Measurements from ENCODE around the gene TUBB. TPM values are rescaled to one million over a fixed set of nuclear protein-coding genes. Genes with fewer than 3 reads are reported as not detected.
"Not testable (repeated sequence)": the region's sequence is repeated elsewhere in the genome, so short reads cannot be mapped to it uniquely, and the experiment has no call there.

The TUBB gene
- total and polyA plus RNA-seq, 2 of the 4 experiments (the other 2 are of a cell fraction), result 1,401 to 2,004 TPM

DNA sequence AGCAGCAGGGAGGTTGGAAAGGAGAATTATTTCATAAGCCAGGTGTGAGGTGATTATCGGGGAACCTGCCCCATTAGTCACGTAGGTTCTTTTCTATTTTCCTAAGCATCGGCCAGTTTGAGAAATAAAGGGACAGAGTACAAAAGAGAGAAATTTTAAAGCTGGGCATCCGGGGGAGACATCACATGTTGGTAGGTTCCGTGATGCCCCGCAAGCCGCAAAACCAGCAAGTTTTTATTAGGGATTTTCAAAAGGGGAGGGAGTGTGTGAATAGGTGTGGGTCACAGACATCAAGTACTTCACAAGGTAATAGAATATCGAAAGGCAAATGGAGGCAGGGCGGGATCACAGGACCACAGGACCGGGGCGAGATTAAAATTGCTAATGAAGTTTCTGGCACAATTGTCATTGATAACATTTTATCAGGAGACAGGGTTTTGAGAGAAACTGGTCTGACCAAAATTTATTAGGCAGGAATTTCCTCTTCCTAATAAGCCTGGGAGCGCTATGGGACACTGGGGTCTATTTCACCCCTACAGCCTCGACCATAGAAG lies 44.4 kb downstream of the TUBB start:
- Histone ChIP-seq H3K18ac (ENCODE audit: low read depth, low read length) (peak overlapping the region; percentile 90), H3K4me1 (ENCODE audit: control insufficient read depth, insufficient read depth, low read length) (peaks cover 28% of the 10 kb centered on the region), H3K79me1 (ENCODE audit: low read depth in 1 of 2, low read length in 2 of 2) (peaks cover 0 to 32% of the 10 kb centered on the region in 2 experiments; a peak in 2 of 4 replicates), H3K27ac (ENCODE audit: insufficient read depth, low read length) (peak overlapping the region; percentile 90; the same call in 1 of the 2 replicates), H3K14ac (replicated peaks; ENCODE audit: low read depth, low read length) (peak overlapping the region; percentile 73; the same call in 1 of the 2 replicates), H3K4ac (ENCODE audit: low read depth, low read length) (peak overlapping the region; percentile 90), H2BK120ac (ENCODE audit: low read depth, low read length) (peak overlapping the region; percentile 92), H4K5ac (ENCODE audit: low read depth, low read length) (peak overlapping the region; percentile 89), H2BK15ac (ENCODE audit: low read depth, low read length) (peak overlapping the region; percentile 60), H3K9me1 (ENCODE audit: insufficient read depth, low read length) (peaks cover 27% of the 10 kb centered on the region), H2BK20ac (ENCODE audit: low read depth, low read length) (peak overlapping the region; percentile 68; the same call in 1 of the 2 replicates), H4K8ac (ENCODE audit: low read depth in 2 of 2, low read length in 2 of 2) (peak overlapping the region; percentile 85 to 88; a peak in 3 of 4 replicates), H4K91ac (ENCODE audit: insufficient read depth, low read depth, low read length) (peak overlapping the region; percentile 86), H2BK5ac (ENCODE audit: low read depth, low read length, poor library complexity, severe bottlenecking) (peak overlapping the region; percentile 89)
- H3K4me3 ChIP-seq (ENCODE audit: insufficient read depth, low read depth, low read length); H2AK9ac ChIP-seq (replicated peaks; ENCODE audit: low read depth, low read length, poor library complexity); H3K27me3 ChIP-seq (ENCODE audit: control insufficient read depth, insufficient read depth, low read length); H3K56ac ChIP-seq (ENCODE audit: extremely low read depth, insufficient read depth, low read length); CTCF ChIA-PET; H4K20me1 ChIP-seq (ENCODE audit: insufficient read depth, low read length); ATAC-seq (ENCODE audit: low read depth); H2AK5ac ChIP-seq (ENCODE audit: low read depth, low read length); dilution Hi-C loops (cut with HindIII; ENCODE audit: low sequenced_read_pairs, unreplicated experiment); H3K4me2 ChIP-seq (ENCODE audit: low read depth, low read length); POLR2A ChIA-PET (ENCODE audit: unreplicated experiment); H2AFZ ChIP-seq (replicated peaks; ENCODE audit: low read length, poor library complexity); H3K9ac ChIP-seq (ENCODE audit: low read depth, low read length); H3K23ac ChIP-seq (ENCODE audit: low read depth, low read length); H3K9me3 ChIP-seq (ENCODE audit: control insufficient read depth, insufficient read depth, low read length); in situ Hi-C loops (cut with MboI; ENCODE audit: low sequenced_read_pairs); H3K36me3 ChIP-seq (ENCODE audit: control insufficient read depth, insufficient read depth, low read length); DNase-seq; intact Hi-C loops (cut with micrococcal nuclease); BruUV-seq (replicated peaks): not testable (repeated sequence)
- WGBS, 2 experiments (ENCODE audit: extremely low coverage in 2 of 2, insufficient read length in 1 of 2), result 30% methylated on average over 3 of the region's 13 CpGs; no CpG with 5 or more reads in 1 of the 2 experiments

DNA sequence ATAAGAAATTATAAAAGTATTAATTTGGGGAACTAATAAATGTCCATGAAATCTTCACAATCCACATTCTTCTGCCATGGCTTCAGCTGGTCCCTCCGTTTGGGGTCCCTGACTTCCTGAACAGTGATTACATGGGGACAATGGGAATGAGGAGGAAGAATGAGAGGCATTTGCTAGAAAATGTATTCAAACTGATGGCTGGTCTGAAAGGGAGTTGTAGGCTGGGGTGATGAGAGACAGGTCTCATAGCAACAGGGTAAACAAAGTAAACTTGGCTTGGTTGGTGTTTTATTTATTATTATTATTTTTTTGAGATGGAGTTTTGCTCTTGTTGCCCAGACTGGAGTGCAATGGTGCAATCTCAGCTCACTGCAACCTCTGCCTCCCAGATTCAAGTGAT lies 45.3 kb downstream of the TUBB start:
- Histone ChIP-seq H3K79me1 (ENCODE audit: low read depth in 1 of 2, low read length in 2 of 2) (peaks cover 0 to 29% of the 10 kb centered on the region in 2 experiments; a peak in 2 of 4 replicates), H3K9me1 (ENCODE audit: insufficient read depth, low read length) (peaks cover 27% of the 10 kb centered on the region), H2BK120ac (ENCODE audit: low read depth, low read length) (peak overlapping the region; percentile 3; the same call in 1 of the 2 replicates), H3K4me1 (ENCODE audit: control insufficient read depth, insufficient read depth, low read length) (peaks cover 31% of the 10 kb centered on the region), H3K4ac (ENCODE audit: low read depth, low read length) (peak overlapping the region; percentile 1; the same call in 1 of the 2 replicates)
- POLR2A ChIA-PET (ENCODE audit: unreplicated experiment); CTCF ChIA-PET; H3K27me3 ChIP-seq (ENCODE audit: control insufficient read depth, insufficient read depth, low read length); H3K14ac ChIP-seq (replicated peaks; ENCODE audit: low read depth, low read length); H4K8ac ChIP-seq (ENCODE audit: low read depth in 2 of 2, low read length in 2 of 2); H2AK9ac ChIP-seq (replicated peaks; ENCODE audit: low read depth, low read length, poor library complexity); dilution Hi-C loops (cut with HindIII; ENCODE audit: low sequenced_read_pairs, unreplicated experiment); H3K4me2 ChIP-seq (ENCODE audit: low read depth, low read length); intact Hi-C loops (cut with micrococcal nuclease); H3K9ac ChIP-seq (ENCODE audit: low read depth, low read length); H4K91ac ChIP-seq (ENCODE audit: insufficient read depth, low read depth, low read length); H3K23ac ChIP-seq (ENCODE audit: low read depth, low read length); BruUV-seq (replicated peaks); H3K56ac ChIP-seq (ENCODE audit: extremely low read depth, insufficient read depth, low read length); in situ Hi-C loops (cut with MboI; ENCODE audit: low sequenced_read_pairs); DNase-seq; ATAC-seq (ENCODE audit: low read depth); H3K27ac ChIP-seq (ENCODE audit: insufficient read depth, low read length); H2BK5ac ChIP-seq (ENCODE audit: low read depth, low read length, poor library complexity, severe bottlenecking); H2BK20ac ChIP-seq (ENCODE audit: low read depth, low read length); H2AFZ ChIP-seq (replicated peaks; ENCODE audit: low read length, poor library complexity); H2AK5ac ChIP-seq (ENCODE audit: low read depth, low read length); H3K36me3 ChIP-seq (ENCODE audit: control insufficient read depth, insufficient read depth, low read length); H2BK15ac ChIP-seq (ENCODE audit: low read depth, low read length); H3K9me3 ChIP-seq (ENCODE audit: control insufficient read depth, insufficient read depth, low read length); H3K4me3 ChIP-seq (ENCODE audit: insufficient read depth, low read depth, low read length); H3K18ac ChIP-seq (ENCODE audit: low read depth, low read length); H4K5ac ChIP-seq (ENCODE audit: low read depth, low read length); H4K20me1 ChIP-seq (ENCODE audit: insufficient read depth, low read length): not testable (repeated sequence)
- WGBS, 2 experiments (ENCODE audit: extremely low coverage in 2 of 2, insufficient read length in 1 of 2), result no CpG with 5 or more reads among the region's 1 CpG
